Tibial nerve (tissue), 4 donors: ENCODE results near the gene TMEM94. TPM values are rescaled to one million over a fixed set of nuclear protein-coding genes. Genes with fewer than 3 reads are reported as not detected.
"Not testable (repeated sequence)": the region's sequence is repeated elsewhere in the genome, so short reads cannot be mapped to it uniquely, and the experiment has no call there.

Experiments
- DNase-seq, 2 donors: peaks; one replicate each; pipeline ENCODE4 v3.0.0-alpha.2; 2019; ENCODE audit warnings: low spot score in 2 of 2
- H3K27ac ChIP-seq, 4 donors: fragments of 200-600 bp; sonication (generic) in 3 of 4; one replicate each; pipeline ENCODE4 v1.5.1; 2017 to 2019; ENCODE audit warnings: mild to moderate bottlenecking in 1 of 4
- H3K27me3 ChIP-seq, 2 donors: fragments of 200-600 bp; sonication (generic) in 1 of 2; one replicate each; pipeline versions ENCODE4 v1.5.1 to v1.6.0; 2017 to 2019
- H3K36me3 ChIP-seq, 3 donors: fragments of 200-600 bp; sonication (generic); one replicate each; pipeline ENCODE4 v1.5.1; 2018 to 2019
- H3K4me1 ChIP-seq, 4 donors: fragments of 200-600 bp; sonication (generic) in 3 of 4; one replicate each; pipeline ENCODE4 v1.5.1; 2017 to 2019
- H3K4me3 ChIP-seq, 4 donors: fragments of 200-600 bp; sonication (generic) in 3 of 4; one replicate each; pipeline ENCODE4 v1.5.1; 2017 to 2019; ENCODE audit warnings: mild to moderate bottlenecking in 1 of 4, moderate library complexity in 1 of 4
- H3K9me3 ChIP-seq, 4 donors: fragments of 200-600 bp; sonication (generic) in 3 of 4; one replicate each; pipeline ENCODE4 v1.5.1; 2017 to 2019
- CTCF ChIP-seq, 5 experiments: fragments of 200-600 bp in 3 of 5; fragments of 450-650 bp in 2 of 5; sonication (generic) in 3 of 5; IDR thresholded peaks; one replicate each; pipeline ENCODE4 v1.5.1; 2016 to 2019; ENCODE audit warnings: antibody characterized with exemption in 5 of 5, mild to moderate bottlenecking in 3 of 5, moderate library complexity in 2 of 5
- EP300 ChIP-seq, 2 donors: sonication (generic); formaldehyde crosslinking; IDR thresholded peaks; one replicate each; pipeline ENCODE4 v1.6.1; 2017; ENCODE audit warnings: antibody characterized with exemption in 2 of 2, mild to moderate bottlenecking in 1 of 2
- POLR2A ChIP-seq, 2 donors: fragments of 450-650 bp; IDR thresholded peaks; one replicate each; pipeline ENCODE4 v1.6.1; 2017; ENCODE audit warnings: antibody characterized with exemption in 2 of 2, mild to moderate bottlenecking in 2 of 2, moderate library complexity in 2 of 2
- WGBS, 2 donors: methylation state at CpG; one replicate each; pipeline ENCODE4 v1.1.5; 2018; 5-methylcytosine and 5-hydroxymethylcytosine counted together
- total RNA-seq, 4 donors: library from RNA; depleted of rRNA; stranded (reverse); fragments of >200 nt; gene quantifications; one replicate each; pipeline ENCODE4 v1.1.0, GENCODE V29; 2016

The TMEM94 gene
- total RNA-seq, 4 donors from 2014 or later: 84.3 to 95.1 (median 89.9) TPM

- no peak for DNase-seq
- Histone ChIP-seq H3K9me3 (no peaks in the 10 kb centered on the region), H3K4me1 (peaks cover 0 to 10% (median 0%) of the 10 kb centered on the region in 4 donors), H3K36me3 (no peaks in the 10 kb centered on the region), H3K27me3 (no peaks in the 10 kb centered on the region), H3K27ac (no peak overlapping the region), H3K4me3 (no peak overlapping the region)
- TF ChIP-seq POLR2A (IDR thresholded peaks at IDR 0.05): no peak
- TF ChIP-seq EP300 (IDR thresholded peaks at IDR 0.05): no peak
- TF ChIP-seq CTCF (IDR thresholded peaks at IDR 0.05): no peak
- 89 to 98% methylated on average over 2 of the region's 2 CpGs for WGBS, 2 donors
These were observed 17.1 kb upstream of the TMEM94 start for GRCh38 chr17:75439287-75439686.

- TF ChIP-seq POLR2A (IDR thresholded peaks at IDR 0.05) (no peak), CTCF (IDR thresholded peaks at IDR 0.05) (no peak), EP300 (IDR thresholded peaks at IDR 0.05) (peak in 1 of 2 donors; percentile 25)
- DNase-seq: no peak
- Histone ChIP-seq H3K36me3 (no peaks in the 10 kb centered on the region), H3K27me3 (no peaks in the 10 kb centered on the region), H3K4me3 (no peak overlapping the region), H3K27ac (peak overlapping the region in 2 of 4 donors; percentile 49 to 57), H3K9me3 (no peaks in the 10 kb centered on the region), H3K4me1 (peaks cover 0 to 7% (median 0%) of the 10 kb centered on the region in 4 donors)
- WGBS, 2 donors: 54 to 55% methylated on average over 10 of the region's 10 CpGs
These were observed 15.5 kb upstream of the TMEM94 start for GRCh38 chr17:75440738-75441448.

- Histone ChIP-seq H3K9me3 (no peaks in the 10 kb centered on the region), H3K4me3 (no peak overlapping the region), H3K27me3 (no peaks in the 10 kb centered on the region), H3K4me1 (peaks cover 0 to 3% (median 0%) of the 10 kb centered on the region in 4 donors), H3K27ac (peak overlapping the region in 2 of 4 donors; percentile 24 to 67), H3K36me3 (no peaks in the 10 kb centered on the region)
- no peak for TF ChIP-seq CTCF (IDR thresholded peaks at IDR 0.05)
- no peak for TF ChIP-seq EP300 (IDR thresholded peaks at IDR 0.05)
- TF ChIP-seq POLR2A (IDR thresholded peaks at IDR 0.05): no peak
- 77 to 85% methylated on average over 4 of the region's 4 CpGs for WGBS, 2 donors
- no peak for DNase-seq
These were observed 14.0 kb upstream of the TMEM94 start for GRCh38 chr17:75442168-75443103.

GRCh38 chr17:75445296-75445695, 11.1 kb upstream of the TMEM94 start:
- no peak for TF ChIP-seq POLR2A (IDR thresholded peaks at IDR 0.05)
- TF ChIP-seq EP300 (IDR thresholded peaks at IDR 0.05): no peak
- no peak for TF ChIP-seq CTCF (IDR thresholded peaks at IDR 0.05)
- no peaks in the 10 kb centered on the region for H3K27me3 ChIP-seq
- no peaks in the 10 kb centered on the region for H3K36me3 ChIP-seq
- H3K27ac ChIP-seq: no peak overlapping the region
- H3K4me3 ChIP-seq: no peak overlapping the region
- H3K9me3 ChIP-seq: no peaks in the 10 kb centered on the region
- WGBS, 2 donors: 78 to 88% methylated on average over 3 of the region's 3 CpGs
- H3K4me1 ChIP-seq: peaks cover 0 to 3% (median 0%) of the 10 kb centered on the region in 4 donors
- DNase-seq: no peak

DNA sequence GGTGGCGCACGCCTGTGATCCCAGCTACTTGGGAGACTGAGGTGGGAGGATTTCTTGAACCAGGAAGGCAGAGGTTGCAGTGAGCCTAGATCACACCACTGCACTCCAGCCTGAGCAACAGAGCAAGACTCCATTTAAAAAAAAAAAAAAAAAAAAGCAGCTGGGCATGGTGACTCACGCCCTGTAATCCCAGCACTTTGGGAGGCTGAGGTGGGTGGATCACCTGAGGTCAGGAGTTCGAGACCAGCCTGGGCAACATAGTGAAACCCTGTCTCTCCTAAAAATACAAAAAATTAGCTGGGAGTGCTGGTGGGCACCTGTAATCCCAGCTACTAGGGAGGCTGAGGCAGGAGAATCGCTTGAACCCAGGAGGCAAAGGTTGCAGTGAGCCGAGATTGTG, 10.5 kb upstream of the TMEM94 start:
- H3K9me3 ChIP-seq, H3K4me1 ChIP-seq: not testable (repeated sequence)

More for the DNA sequence above, 10.5 kb upstream of the TMEM94 start:
- not testable (repeated sequence) for H3K27ac ChIP-seq, H3K36me3 ChIP-seq, DNase-seq, H3K4me3 ChIP-seq, H3K27me3 ChIP-seq
- WGBS, 2 donors: 90 to 91% methylated on average over 6 of the region's 6 CpGs
